Mesendoderm (in vitro differentiated cells): ENCODE results near the gene MTNR1A.

Experiments
- DNase-seq: peaks from one replicate; pipeline ENCODE4 v3.0.0; 2013
- H2AK5ac ChIP-seq: 2 replicates; pipeline ENCODE4 v1.6.1; 2013; ENCODE audit warnings: low read length, inconsistent platforms
- H2BK120ac ChIP-seq: 2 replicates; pipeline ENCODE4 v1.6.1; 2013; ENCODE audit warnings: low read depth, mild to moderate bottlenecking, low read length, moderate library complexity, mixed read lengths
- H2BK15ac ChIP-seq: replicated peaks from 2 replicates; pipeline ENCODE4 v1.6.1; 2013; ENCODE audit warnings: low read depth, mild to moderate bottlenecking, moderate library complexity
- H2BK5ac ChIP-seq: 2 replicates; pipeline ENCODE4 v1.6.1; 2013; ENCODE audit warnings: low read length, inconsistent platforms
- H3K18ac ChIP-seq: 2 replicates; pipeline ENCODE4 v1.6.1; 2013; ENCODE audit warnings: mild to moderate bottlenecking, low read length, mixed read lengths
- H3K23ac ChIP-seq: one replicate; pipeline ENCODE4 v1.6.1; 2013; ENCODE audit warnings: low read length
- H3K27ac ChIP-seq: 2 replicates; pipeline ENCODE4 v1.5.1; 2013; ENCODE audit warnings: low read depth, mild to moderate bottlenecking, inconsistent platforms, low read length, moderate library complexity
- H3K27me3 ChIP-seq: 2 replicates; pipeline ENCODE4 v1.6.1; 2013; ENCODE audit warnings: low read length, control low read depth, mild to moderate bottlenecking, inconsistent platforms; ENCODE audit not compliant: insufficient read depth, poor library complexity
- H3K36me3 ChIP-seq: 2 replicates; pipeline ENCODE4 v1.6.1; 2013; ENCODE audit warnings: low read length, inconsistent platforms; ENCODE audit not compliant: control insufficient read depth, insufficient read depth
- H3K4ac ChIP-seq: one replicate; pipeline ENCODE4 v1.6.1; 2013; ENCODE audit warnings: low read depth, mild to moderate bottlenecking, low read length, moderate library complexity
- H3K4me1 ChIP-seq: 2 replicates; pipeline ENCODE4 v1.6.1; 2013; ENCODE audit warnings: low read depth, low read length, inconsistent platforms; ENCODE audit not compliant: control insufficient read depth
- H3K4me2 ChIP-seq: 2 replicates; pipeline ENCODE4 v1.6.1; 2013; ENCODE audit warnings: low read length
- H3K4me3 ChIP-seq: 2 replicates; pipeline ENCODE4 v1.5.1; 2013; ENCODE audit warnings: mild to moderate bottlenecking, low read length
- H3K56ac ChIP-seq: one replicate; pipeline ENCODE4 v1.6.1; 2013; ENCODE audit warnings: low read length
- H3K79me1 ChIP-seq: 2 replicates; pipeline ENCODE4 v1.6.1; 2013; ENCODE audit warnings: low read length, inconsistent platforms
- H3K79me2 ChIP-seq: 2 replicates; pipeline ENCODE4 v1.6.1; 2013; ENCODE audit warnings: mild to moderate bottlenecking, low read length; ENCODE audit not compliant: control insufficient read depth, insufficient read depth
- H3K9ac ChIP-seq: 2 replicates; pipeline ENCODE4 v1.6.1; 2013; ENCODE audit warnings: low read length, inconsistent platforms
- H4K5ac ChIP-seq: one replicate; pipeline ENCODE4 v1.6.1; 2013; ENCODE audit warnings: low read length
- H4K8ac ChIP-seq: one replicate; pipeline ENCODE4 v1.6.1; 2013; ENCODE audit warnings: low read depth, mild to moderate bottlenecking, control low read depth, low read length, moderate library complexity
- WGBS: extraction: QIAGEN DNeasy Blood & Tissue Kit; methylation state at CpG from one replicate; pipeline ENCODE4 v1.1.7; 2013; ENCODE audit warnings: low lambda C conversion rate, missing lambda C conversion rate; ENCODE audit not compliant: insufficient coverage; ENCODE audit errors: extremely low coverage; 5-methylcytosine and 5-hydroxymethylcytosine counted together

MTNR1A gene

GRCh38 chr4:186545436-186545835, 9.9 kb downstream of the MTNR1A start:
- H3K4ac ChIP-seq = no peak overlapping the region
- H3K4me1 ChIP-seq = no peaks in the 10 kb centered on the region
- H4K5ac ChIP-seq = no peak overlapping the region
- H3K36me3 ChIP-seq = no peaks in the 10 kb centered on the region
- H3K4me3 ChIP-seq = no peak overlapping the region
- no peaks in the 10 kb centered on the region for H3K79me1 ChIP-seq
- no peaks in the 10 kb centered on the region for H3K27me3 ChIP-seq
- no peak overlapping the region for H3K4me2 ChIP-seq
- H3K79me2 ChIP-seq = no peaks in the 10 kb centered on the region
- no peak overlapping the region for H2BK5ac ChIP-seq
- no CpG with 5 or more reads among the region's 7 CpGs for WGBS
- no peak overlapping the region for H3K18ac ChIP-seq
- H2AK5ac ChIP-seq = no peak overlapping the region
- no peak overlapping the region for H3K27ac ChIP-seq
- no peak overlapping the region for H3K56ac ChIP-seq
- no peak for DNase-seq
- no peak overlapping the region for H3K23ac ChIP-seq
- no peak overlapping the region for H2BK120ac ChIP-seq
- H3K9ac ChIP-seq = no peak overlapping the region
- H4K8ac ChIP-seq = no peak overlapping the region
- no peak overlapping the region for H2BK15ac ChIP-seq

- Histone ChIP-seq H3K27me3 (no peaks in the 10 kb centered on the region), H2BK5ac (no peak overlapping the region), H3K79me1 (no peaks in the 10 kb centered on the region)
Observed at GRCh38 chr4:186543206-186543605, 12.2 kb downstream of the MTNR1A start.

DNA sequence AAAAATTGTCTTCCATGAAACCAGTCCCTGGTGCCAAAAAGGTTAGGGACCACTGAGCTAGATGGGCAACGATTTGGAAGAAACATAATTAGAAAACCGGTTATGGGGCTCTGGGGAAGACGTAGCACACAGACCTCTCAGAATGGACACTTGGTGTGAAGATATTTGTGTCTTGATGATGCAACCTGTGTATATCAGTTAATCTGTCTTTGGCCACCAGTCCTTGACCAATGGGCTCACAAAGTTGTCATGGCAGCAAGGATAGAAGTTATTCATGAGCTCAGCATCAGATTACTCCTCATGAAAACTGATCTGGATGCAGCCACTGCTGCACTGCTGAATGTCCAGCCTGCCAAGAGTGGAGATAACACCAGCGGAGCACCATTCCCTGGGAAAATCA, 13.6 kb downstream of the MTNR1A start:
- WGBS = no CpG with 5 or more reads among the region's 4 CpGs
- H3K23ac ChIP-seq = no peak overlapping the region

More at GRCh38 chr4:186543206-186543605, 12.2 kb downstream of the MTNR1A start:
- Histone ChIP-seq H2BK15ac (no peak overlapping the region), H2BK120ac (no peak overlapping the region), H3K79me2 (no peaks in the 10 kb centered on the region), H3K4me2 (no peak overlapping the region), H3K18ac (no peak overlapping the region), H3K27ac (no peak overlapping the region), H4K8ac (no peak overlapping the region), H3K4ac (no peak overlapping the region), H4K5ac (no peak overlapping the region), H3K9ac (no peak overlapping the region), H2AK5ac (no peak overlapping the region), H3K36me3 (no peaks in the 10 kb centered on the region), H3K4me3 (no peak overlapping the region), H3K56ac (no peak overlapping the region), H3K4me1 (peaks cover 1% of the 10 kb centered on the region), H3K23ac (no peak overlapping the region)
- WGBS = no CpG with 5 or more reads among the region's 2 CpGs
- no peak for DNase-seq

DNA sequence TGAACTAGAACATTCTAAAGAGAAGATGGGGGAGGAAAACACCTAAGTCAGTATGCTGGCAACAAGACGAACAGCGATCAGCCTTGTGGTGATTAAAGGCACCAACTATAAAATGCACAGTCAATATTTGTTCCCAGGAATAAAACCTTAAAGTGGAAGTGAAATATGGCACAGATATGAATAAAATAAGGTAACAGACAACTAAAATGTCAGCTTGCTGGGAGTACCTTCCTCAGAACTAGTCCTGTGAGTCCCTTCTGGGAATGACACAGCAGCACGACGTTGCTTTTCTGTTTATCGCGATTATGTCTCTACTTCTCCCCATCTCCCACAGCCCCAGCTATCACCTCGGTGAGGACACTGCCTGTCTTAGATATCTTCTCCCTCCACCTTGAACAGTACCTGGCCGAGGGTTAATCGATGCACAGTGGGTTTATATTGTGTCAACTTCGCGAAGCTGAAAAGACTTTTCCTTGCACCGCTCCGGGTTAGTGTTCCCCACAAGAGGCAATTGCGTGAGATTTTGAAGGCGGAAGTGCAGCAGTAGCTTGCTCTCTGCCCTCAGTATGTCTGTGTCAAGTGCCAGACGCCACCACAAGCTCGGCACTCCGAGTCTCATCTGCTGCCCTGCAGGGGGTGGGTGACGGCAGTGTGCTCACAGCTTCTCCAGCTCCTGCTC, 17.4 kb downstream of the MTNR1A start:
- Histone ChIP-seq H3K4me3 (no peak overlapping the region), H3K4ac (no peak overlapping the region), H4K5ac (no peak overlapping the region), H3K4me1 (peaks cover 1% of the 10 kb centered on the region), H2BK120ac (no peak overlapping the region), H3K18ac (no peak overlapping the region), H3K79me1 (no peaks in the 10 kb centered on the region), H3K4me2 (no peak overlapping the region), H3K23ac (no peak overlapping the region), H2BK15ac (no peak overlapping the region), H3K79me2 (no peaks in the 10 kb centered on the region), H2AK5ac (no peak overlapping the region), H2BK5ac (no peak overlapping the region), H3K27me3 (no peaks in the 10 kb centered on the region), H3K27ac (no peak overlapping the region), H3K36me3 (no peaks in the 10 kb centered on the region), H4K8ac (no peak overlapping the region), H3K56ac (no peak overlapping the region), H3K9ac (no peak overlapping the region)
- no CpG with 5 or more reads among the region's 19 CpGs for WGBS
- DNase-seq = peak; percentile 69

More for the DNA sequence above, 13.6 kb downstream of the MTNR1A start:
- Histone ChIP-seq H2BK5ac (no peak overlapping the region), H3K36me3 (no peaks in the 10 kb centered on the region), H3K4me3 (no peak overlapping the region), H3K27me3 (no peaks in the 10 kb centered on the region), H4K5ac (no peak overlapping the region), H3K9ac (no peak overlapping the region), H3K4me1 (peaks cover 1% of the 10 kb centered on the region), H3K4ac (no peak overlapping the region), H2BK15ac (no peak overlapping the region), H2AK5ac (no peak overlapping the region), H3K56ac (no peak overlapping the region), H3K79me2 (no peaks in the 10 kb centered on the region), H2BK120ac (no peak overlapping the region), H3K27ac (no peak overlapping the region), H3K79me1 (no peaks in the 10 kb centered on the region), H4K8ac (no peak overlapping the region), H3K4me2 (no peak overlapping the region), H3K18ac (no peak overlapping the region)
- no peak for DNase-seq

DNA sequence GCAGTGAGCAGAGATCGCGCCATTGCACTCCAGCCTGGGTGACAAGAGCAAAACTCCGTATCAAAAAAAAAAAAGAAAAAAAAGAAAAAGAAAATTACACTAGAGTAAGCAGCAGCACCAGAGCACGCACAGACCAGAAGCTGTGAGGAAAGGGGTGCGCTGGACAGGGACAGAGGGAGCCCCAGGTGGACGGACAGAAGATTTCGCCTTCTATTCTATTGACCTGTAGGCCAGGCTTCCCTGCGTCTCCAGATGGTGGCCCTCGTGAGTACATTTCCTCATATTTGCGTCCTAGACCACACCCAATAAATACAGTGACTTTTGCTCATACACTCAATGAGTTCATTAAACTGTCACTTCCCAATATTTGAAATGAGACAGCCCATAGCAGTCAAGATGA, 19.1 kb downstream of the MTNR1A start:
- Histone ChIP-seq H3K4me2 (no peak overlapping the region), H3K18ac (no peak overlapping the region), H3K23ac (no peak overlapping the region), H3K4ac (no peak overlapping the region), H3K56ac (no peak overlapping the region), H4K8ac (no peak overlapping the region), H2BK120ac (no peak overlapping the region), H3K27ac (no peak overlapping the region), H3K79me1 (no peaks in the 10 kb centered on the region), H2BK15ac (no peak overlapping the region), H3K36me3 (no peaks in the 10 kb centered on the region), H3K27me3 (no peaks in the 10 kb centered on the region), H3K9ac (no peak overlapping the region), H3K4me3 (no peak overlapping the region), H3K4me1 (peaks cover 1% of the 10 kb centered on the region), H3K79me2 (no peaks in the 10 kb centered on the region), H4K5ac (no peak overlapping the region), H2AK5ac (no peak overlapping the region), H2BK5ac (no peak overlapping the region)
- no CpG with 5 or more reads among the region's 10 CpGs for WGBS
- peak; percentile 53 for DNase-seq

DNA sequence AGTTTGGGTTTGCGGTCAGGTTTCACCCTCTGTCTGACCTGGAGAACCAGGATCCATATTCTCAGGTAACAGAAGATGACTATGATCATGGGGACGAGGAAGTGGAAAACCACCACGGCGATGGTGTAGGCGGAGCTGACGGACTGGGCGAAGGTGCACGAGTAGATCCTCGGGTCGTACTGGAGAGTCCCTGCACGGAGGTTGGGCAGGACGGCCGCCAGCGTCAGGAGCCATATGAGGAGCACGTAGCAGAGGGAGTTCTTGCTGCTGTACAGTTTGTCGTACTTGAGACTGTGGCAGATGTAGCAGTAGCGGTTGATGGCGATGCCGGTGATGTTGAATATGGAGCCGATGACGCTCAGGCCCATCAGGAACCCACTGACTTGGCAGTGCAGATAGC, 21.3 kb downstream of the MTNR1A start:
- DNase-seq = no peak
- Histone ChIP-seq H3K9ac (no peak overlapping the region), H3K4me2 (no peak overlapping the region), H3K4ac (no peak overlapping the region), H3K56ac (no peak overlapping the region), H4K8ac (no peak overlapping the region), H3K79me1 (no peaks in the 10 kb centered on the region), H3K18ac (no peak overlapping the region), H3K36me3 (no peaks in the 10 kb centered on the region), H3K27me3 (no peaks in the 10 kb centered on the region), H3K23ac (no peak overlapping the region), H2BK15ac (no peak overlapping the region), H4K5ac (no peak overlapping the region), H3K4me1 (peaks cover 1% of the 10 kb centered on the region), H2BK5ac (no peak overlapping the region), H3K79me2 (no peaks in the 10 kb centered on the region), H3K27ac (no peak overlapping the region), H2AK5ac (no peak overlapping the region), H3K4me3 (no peak overlapping the region), H2BK120ac (no peak overlapping the region)
- no CpG with 5 or more reads among the region's 21 CpGs for WGBS
